CD14-positive monocyte (primary cell): ENCODE data around the gene DNAJC3. TPM values are rescaled to one million over a fixed set of nuclear protein-coding genes. Genes with fewer than 3 reads are reported as not detected.
A peak's percentile ranks its signal among the peaks of the same experiment; 100 is the strongest.

Experiments used
- DNase-seq, 3 donors: peaks; one replicate each; pipeline ENCODE4 v3.0.0-alpha.2; 2011 to 2022
- H2AFZ ChIP-seq: 2 replicates; pipeline ENCODE4 v1.6.0; 2012; ENCODE audit warnings: mild to moderate bottlenecking, low read depth, low read length, inconsistent platforms; ENCODE audit not compliant: insufficient read depth, poor library complexity, severe bottlenecking
- H3K27ac ChIP-seq, 2 donors: 1 replicate in 1 of 2; 2 replicates in 1 of 2; pipeline ENCODE4 v1.5.1; 2012 to 2013; ENCODE audit warnings: low read length in 2 of 2, control low read depth in 1 of 2, inconsistent platforms in 1 of 2, low read depth in 1 of 2, mild to moderate bottlenecking in 1 of 2
- H3K27me3 ChIP-seq, 2 donors: one replicate each; pipeline versions ENCODE4 v1.6.0 to v1.6.1; 2011 to 2013; ENCODE audit warnings: low read length in 2 of 2; ENCODE audit not compliant: control insufficient read depth in 2 of 2, insufficient read depth in 2 of 2
- H3K36me3 ChIP-seq, 2 donors: replicated peaks in 1 of 2; 1 replicate in 1 of 2; 2 replicates in 1 of 2; pipeline versions ENCODE4 v1.5.1 to v1.6.1; 2012 to 2013; ENCODE audit warnings: low read length in 2 of 2, control low read depth in 1 of 2, inconsistent platforms in 1 of 2, mild to moderate bottlenecking in 1 of 2; ENCODE audit not compliant: insufficient read depth in 2 of 2, control insufficient read depth in 1 of 2
- H3K4me1 ChIP-seq, 2 donors: 1 replicate in 1 of 2; 2 replicates in 1 of 2; pipeline versions ENCODE4 v1.5.1 to v1.6.1; 2012 to 2013; ENCODE audit warnings: low read length in 2 of 2, control low read depth in 1 of 2, inconsistent platforms in 1 of 2, mild to moderate bottlenecking in 1 of 2, moderate library complexity in 1 of 2; ENCODE audit not compliant: insufficient read depth in 2 of 2, control insufficient read depth in 1 of 2
- H3K4me2 ChIP-seq: replicated peaks from 2 replicates; pipeline ENCODE3; 2012; ENCODE audit warnings: low read length, moderate library complexity, mild to moderate bottlenecking; ENCODE audit not compliant: poor library complexity, severe bottlenecking; ENCODE audit errors: extremely low read depth
- H3K4me3 ChIP-seq, 3 experiments: fragments of 200-600 bp in 1 of 3; sonication (generic) in 1 of 3; replicated peaks in 1 of 3; 1 replicate in 2 of 3; 2 replicates in 1 of 3; pipeline ENCODE4 v1.5.1; 2011 to 2013; ENCODE audit warnings: low read length in 3 of 3, mild to moderate bottlenecking in 3 of 3, control low read depth in 2 of 3, low read depth in 2 of 3, inconsistent platforms in 1 of 3, moderate library complexity in 1 of 3
- H3K79me2 ChIP-seq: 2 replicates; pipeline ENCODE4 v1.6.0; 2012; ENCODE audit warnings: mild to moderate bottlenecking, control low read depth, inconsistent platforms, low read length, moderate library complexity; ENCODE audit not compliant: insufficient read depth
- H3K9ac ChIP-seq: 2 replicates; pipeline ENCODE4 v1.6.0; 2017; ENCODE audit warnings: low read length, mild to moderate bottlenecking; ENCODE audit not compliant: insufficient read depth, poor library complexity, severe bottlenecking
- H3K9me3 ChIP-seq, 2 donors: replicated peaks in 1 of 2; 1 replicate in 1 of 2; 2 replicates in 1 of 2; pipeline versions ENCODE4 v1.5.1 to v1.6.1; 2012 to 2013; ENCODE audit warnings: low read length in 2 of 2, control low read depth in 1 of 2; ENCODE audit not compliant: control insufficient read depth in 1 of 2, insufficient read depth in 1 of 2
- H4K20me1 ChIP-seq: 2 replicates; pipeline ENCODE4 v1.6.0; 2012; ENCODE audit warnings: mild to moderate bottlenecking, low read length, control low read depth, moderate library complexity; ENCODE audit not compliant: insufficient read depth
- H3K27ac Mint-ChIP-seq, 7 donors: one replicate each; pipeline ENCODE4 v1.8.0; 2020; ENCODE audit warnings: mild to moderate bottlenecking in 7 of 7, mixed read lengths in 7 of 7, moderate library complexity in 6 of 7, inconsistent platforms in 2 of 7
- H3K27me3 Mint-ChIP-seq, 3 donors: one replicate each; pipeline ENCODE4 v1.8.0; 2021 to 2022; ENCODE audit warnings: low read depth in 3 of 3, mild to moderate bottlenecking in 3 of 3, mixed read lengths in 3 of 3, moderate library complexity in 3 of 3, inconsistent platforms in 1 of 3
- H3K36me3 Mint-ChIP-seq, 2 donors: one replicate each; pipeline ENCODE4 v1.8.0; 2020; ENCODE audit warnings: mixed read lengths in 2 of 2, inconsistent platforms in 1 of 2, mild to moderate bottlenecking in 1 of 2
- H3K4me1 Mint-ChIP-seq: one replicate; pipeline ENCODE4 v1.8.0; 2020; ENCODE audit warnings: mild to moderate bottlenecking, mixed read lengths
- H3K4me3 Mint-ChIP-seq, 2 donors: one replicate each; pipeline ENCODE4 v1.8.0; 2020; ENCODE audit warnings: mild to moderate bottlenecking in 2 of 2, mixed read lengths in 2 of 2, moderate library complexity in 1 of 2
- H3K9me3 Mint-ChIP-seq, 7 donors: one replicate each; pipeline ENCODE4 v1.8.0; 2020 to 2022; ENCODE audit warnings: mixed read lengths in 7 of 7, mild to moderate bottlenecking in 6 of 7, moderate library complexity in 6 of 7, inconsistent platforms in 2 of 7
- WGBS: methylation state at CpG from one replicate; pipeline ENCODE4 v1.1.5; 2013; ENCODE audit warnings: missing lambda C conversion rate; ENCODE audit not compliant: insufficient coverage; 5-methylcytosine and 5-hydroxymethylcytosine counted together
- intact Hi-C, 2 donors: fragments of 100-400 bp; cut with micrococcal nuclease; formaldehyde crosslinking; loops; one replicate each; pipeline versions ENCODE4 v1.15.0 to v1.15.1; 2023
- polyA plus RNA-seq, 3 donors: library from polyadenylated mRNA; depleted of rRNA in 1 of 3; unstranded in 2 of 3; stranded (reverse) in 1 of 3; fragments of 300-500 nt in 2 of 3; fragments of >200 nt in 1 of 3; fragmentation: Illumina TruSeq in 2 of 3; gene quantifications; 1 replicate in 2 of 3; 2 replicates in 1 of 3; pipeline ENCODE4 v1.2.3, GENCODE V29; 2012 to 2021
- TF ChIP-seq, protein P1 (sequence below): fragments of 200-600 bp; IDR thresholded peaks from one replicate; pipeline ENCODE4 v1.8.0; 2022; ENCODE audit warnings: antibody characterized with exemption, mild to moderate bottlenecking

The DNAJC3 gene
- polyA plus RNA-seq, 3 donors = 11.1 to 27.6 (median 22.3) TPM

DNA sequence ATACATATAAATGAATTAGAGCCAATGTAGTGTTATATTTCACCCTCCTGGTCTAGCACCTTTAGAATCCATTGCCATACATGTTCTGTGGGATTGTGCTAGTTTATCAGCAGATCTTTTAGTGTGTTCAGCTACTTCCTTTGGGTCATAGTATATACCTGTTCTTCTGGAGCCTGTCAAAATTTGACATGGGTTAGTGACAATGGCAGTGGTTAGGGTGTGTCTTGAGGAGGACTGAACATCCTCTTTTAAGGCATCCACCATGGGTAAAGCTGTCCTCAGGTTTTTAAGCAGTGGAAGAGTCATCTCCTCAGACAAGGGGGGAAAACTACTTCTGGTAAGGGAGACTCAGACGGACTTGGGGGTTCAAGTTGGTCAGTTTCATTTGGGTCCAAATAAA lies 29.4 kb downstream of the DNAJC3 start:
- intact Hi-C loops = no loop called here
- Mint-ChIP-seq H3K36me3 (peaks cover 7 to 25% of the 10 kb centered on the region in 2 donors), H3K4me3 (no peak overlapping the region), H3K9me3 (no peaks in the 10 kb centered on the region), H3K27ac (peak overlapping the region in 6 of 7 donors; percentile 23 to 84 (median 50)), H3K27me3 (peaks cover 0 to 2% (median 0%) of the 10 kb centered on the region in 3 donors), H3K4me1 (peaks cover 65% of the 10 kb centered on the region)
- Histone ChIP-seq H3K4me2 (no peak overlapping the region), H3K79me2 (peaks cover 21% of the 10 kb centered on the region), H3K4me3 (no peak overlapping the region), H3K9ac (no peak overlapping the region), H4K20me1 (peaks cover 8% of the 10 kb centered on the region), H2AFZ (no peak overlapping the region), H3K4me1 (peaks cover 47 to 61% of the 10 kb centered on the region in 2 donors), H3K27ac (peak overlapping the region in 1 of 2 donors; percentile 80), H3K36me3 (peaks cover 10 to 14% of the 10 kb centered on the region in 2 donors), H3K9me3 (no peaks in the 10 kb centered on the region), H3K27me3 (no peaks in the 10 kb centered on the region)
- TF ChIP-seq, protein P1, sequence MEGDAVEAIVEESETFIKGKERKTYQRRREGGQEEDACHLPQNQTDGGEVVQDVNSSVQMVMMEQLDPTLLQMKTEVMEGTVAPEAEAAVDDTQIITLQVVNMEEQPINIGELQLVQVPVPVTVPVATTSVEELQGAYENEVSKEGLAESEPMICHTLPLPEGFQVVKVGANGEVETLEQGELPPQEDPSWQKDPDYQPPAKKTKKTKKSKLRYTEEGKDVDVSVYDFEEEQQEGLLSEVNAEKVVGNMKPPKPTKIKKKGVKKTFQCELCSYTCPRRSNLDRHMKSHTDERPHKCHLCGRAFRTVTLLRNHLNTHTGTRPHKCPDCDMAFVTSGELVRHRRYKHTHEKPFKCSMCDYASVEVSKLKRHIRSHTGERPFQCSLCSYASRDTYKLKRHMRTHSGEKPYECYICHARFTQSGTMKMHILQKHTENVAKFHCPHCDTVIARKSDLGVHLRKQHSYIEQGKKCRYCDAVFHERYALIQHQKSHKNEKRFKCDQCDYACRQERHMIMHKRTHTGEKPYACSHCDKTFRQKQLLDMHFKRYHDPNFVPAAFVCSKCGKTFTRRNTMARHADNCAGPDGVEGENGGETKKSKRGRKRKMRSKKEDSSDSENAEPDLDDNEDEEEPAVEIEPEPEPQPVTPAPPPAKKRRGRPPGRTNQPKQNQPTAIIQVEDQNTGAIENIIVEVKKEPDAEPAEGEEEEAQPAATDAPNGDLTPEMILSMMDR = no peak
- peak in 1 of 3 donors; percentile 12 for DNase-seq
- no CpG with 5 or more reads among the region's 1 CpG for WGBS

DNA sequence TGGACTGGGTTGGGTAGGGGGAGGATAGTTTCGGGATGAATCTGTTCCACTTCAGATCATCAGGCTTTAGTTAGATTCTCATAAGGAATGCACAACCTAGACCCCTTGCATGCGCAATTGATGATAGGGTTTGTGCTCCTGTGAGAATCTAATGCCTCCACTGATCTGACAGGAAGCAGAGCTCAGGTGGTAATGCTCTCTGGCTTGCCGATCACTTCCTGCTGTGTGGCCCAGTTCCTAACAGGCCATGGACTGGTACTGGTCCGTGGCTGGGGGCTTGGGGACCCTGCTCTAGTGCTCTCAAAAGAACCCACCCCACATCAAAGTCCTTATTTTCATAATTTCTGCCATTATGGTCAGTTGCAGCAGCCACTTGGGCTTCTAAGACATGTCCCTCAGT lies 30.1 kb downstream of the DNAJC3 start:
- H3K4me3 Mint-ChIP-seq = no peak overlapping the region
- WGBS = 30% methylated on average over 1 of the region's 4 CpGs
- H3K4me1 ChIP-seq = peaks cover 47 to 59% of the 10 kb centered on the region in 2 donors
- H3K4me3 ChIP-seq = peak overlapping the region in 1 of 3 experiments; percentile 50
- H3K9ac ChIP-seq = no peak overlapping the region
- H3K27ac ChIP-seq = peak overlapping the region; percentile 62 to 80
- peaks cover 63% of the 10 kb centered on the region for H3K4me1 Mint-ChIP-seq
- peaks cover 0 to 2% (median 0%) of the 10 kb centered on the region in 3 donors for H3K27me3 Mint-ChIP-seq
- DNase-seq = no peak
- H3K27ac Mint-ChIP-seq = peak overlapping the region; percentile 89 to 95 (median 94)
- TF ChIP-seq, protein P1 = no peak
- H3K9me3 ChIP-seq = no peaks in the 10 kb centered on the region
- H3K36me3 Mint-ChIP-seq = peaks cover 12 to 27% of the 10 kb centered on the region in 2 donors
- intact Hi-C loops = no loop called here
- no peaks in the 10 kb centered on the region for H3K9me3 Mint-ChIP-seq
- peak overlapping the region; percentile 67 for H3K4me2 ChIP-seq
- peaks cover 8% of the 10 kb centered on the region for H4K20me1 ChIP-seq
- H3K79me2 ChIP-seq = peaks cover 28% of the 10 kb centered on the region
- no peak overlapping the region for H2AFZ ChIP-seq
- peaks cover 14 to 20% of the 10 kb centered on the region in 2 donors for H3K36me3 ChIP-seq
- no peaks in the 10 kb centered on the region for H3K27me3 ChIP-seq
